MV-4-11 (cell line): ENCODE measurements around the gene RASGRP2.

Source experiments
- DNase-seq: peaks from one replicate; lab custom pipeline; 2025; lab: John Stamatoyannopoulos, UW

Gene RASGRP2

GRCh38 chr11:64770120-64770519 is 26.2 kb upstream of the RASGRP2 start:
- DNase-seq = no peak

GRCh38 chr11:64769283-64769682 is 25.3 kb upstream of the RASGRP2 start:
- DNase-seq = no peak

- no peak for DNase-seq
Measured at GRCh38 chr11:64768300-64768694, 24.4 kb upstream of the RASGRP2 start.

DNA sequence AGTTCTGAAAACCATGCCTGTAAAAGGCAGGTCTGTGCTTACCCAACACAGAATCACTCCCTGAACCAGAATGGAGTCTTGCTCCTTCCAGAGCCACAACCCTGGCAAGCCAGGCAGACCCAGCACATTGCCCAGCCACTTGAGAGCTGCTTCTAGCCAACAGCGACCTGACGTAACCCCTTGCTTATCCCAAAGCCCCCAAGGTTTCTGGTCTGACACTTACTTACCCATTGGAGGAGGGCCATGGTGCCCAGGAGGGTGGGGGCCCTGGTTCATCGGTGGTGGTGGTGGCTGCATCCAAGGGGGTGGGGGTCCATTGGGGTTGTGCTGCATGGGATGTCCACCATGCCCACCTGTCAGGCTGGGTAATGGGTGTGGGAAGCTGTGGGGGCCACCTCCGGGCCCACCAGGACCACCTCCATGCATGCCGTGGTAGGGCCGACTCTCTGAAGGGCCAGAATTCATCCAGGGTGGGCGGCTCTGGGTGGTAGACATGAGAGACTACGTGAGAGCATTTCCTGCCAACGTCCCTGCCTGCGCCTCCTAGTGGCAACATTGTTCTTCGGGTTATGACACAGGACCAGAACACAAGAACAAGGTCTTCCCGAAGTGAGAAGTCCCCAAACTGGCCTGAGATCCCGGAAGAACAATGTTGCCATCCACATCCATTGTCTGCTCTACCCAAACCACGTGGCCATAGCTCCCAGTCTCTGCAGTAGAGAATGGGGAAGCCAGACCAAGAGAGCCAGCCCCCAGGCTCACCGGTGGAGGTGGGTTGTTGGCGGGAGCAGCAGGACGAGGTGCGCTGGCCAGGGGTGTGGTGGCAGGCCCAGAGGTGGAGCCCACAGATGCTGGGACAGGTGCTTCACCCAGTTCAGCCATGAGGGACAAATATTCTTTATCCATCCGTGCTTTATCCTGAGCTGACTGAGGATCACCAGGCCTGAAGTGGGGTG is 23.7 kb upstream of the RASGRP2 start:
- DNase-seq = peak; percentile 57

DNA sequence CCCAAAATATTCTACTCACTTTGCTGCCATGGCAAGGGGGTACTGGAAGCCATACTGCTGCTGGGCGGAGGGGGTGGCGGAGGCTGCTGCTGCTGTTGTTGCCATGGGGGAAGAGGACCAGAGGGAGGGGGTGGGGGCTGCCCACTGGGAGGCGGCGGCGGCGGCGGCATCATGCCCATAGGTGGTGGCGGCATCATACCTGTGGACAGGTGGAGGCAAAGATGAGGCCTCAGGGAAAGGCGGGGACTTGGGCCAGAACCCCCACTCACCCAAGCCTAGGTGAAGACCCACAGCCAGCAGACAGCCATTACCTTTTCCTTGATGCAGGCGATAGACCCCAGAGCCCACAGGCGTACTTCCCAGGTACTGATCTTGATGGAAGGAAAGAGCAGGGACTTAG is 22.9 kb upstream of the RASGRP2 start:
- no peak for DNase-seq

- DNase-seq = no peak
Measured at GRCh38 chr11:64765851-64766665, 22.1 kb upstream of the RASGRP2 start.

GRCh38 chr11:64765291-64765850 is 21.4 kb upstream of the RASGRP2 start:
- no peak for DNase-seq

DNA sequence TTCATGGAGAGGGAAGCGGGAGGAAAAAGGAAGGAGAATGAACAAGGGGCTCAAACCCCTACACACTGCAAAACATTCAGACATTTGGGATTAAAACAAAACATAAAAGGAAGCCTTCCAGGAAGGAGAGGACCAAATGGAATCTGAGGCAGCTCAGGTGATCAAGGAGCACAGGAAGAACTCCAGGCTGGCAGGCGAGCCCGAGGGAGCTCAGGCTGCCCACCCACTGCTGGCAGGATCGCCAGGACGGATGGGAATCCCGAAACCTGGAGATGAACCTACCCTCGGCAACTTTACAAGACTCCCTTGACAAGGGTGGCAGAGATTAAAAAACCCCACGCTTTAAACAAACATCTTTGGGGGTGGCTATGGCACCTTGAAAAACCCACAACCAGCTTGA is 20.8 kb upstream of the RASGRP2 start:
- DNase-seq = no peak

DNA sequence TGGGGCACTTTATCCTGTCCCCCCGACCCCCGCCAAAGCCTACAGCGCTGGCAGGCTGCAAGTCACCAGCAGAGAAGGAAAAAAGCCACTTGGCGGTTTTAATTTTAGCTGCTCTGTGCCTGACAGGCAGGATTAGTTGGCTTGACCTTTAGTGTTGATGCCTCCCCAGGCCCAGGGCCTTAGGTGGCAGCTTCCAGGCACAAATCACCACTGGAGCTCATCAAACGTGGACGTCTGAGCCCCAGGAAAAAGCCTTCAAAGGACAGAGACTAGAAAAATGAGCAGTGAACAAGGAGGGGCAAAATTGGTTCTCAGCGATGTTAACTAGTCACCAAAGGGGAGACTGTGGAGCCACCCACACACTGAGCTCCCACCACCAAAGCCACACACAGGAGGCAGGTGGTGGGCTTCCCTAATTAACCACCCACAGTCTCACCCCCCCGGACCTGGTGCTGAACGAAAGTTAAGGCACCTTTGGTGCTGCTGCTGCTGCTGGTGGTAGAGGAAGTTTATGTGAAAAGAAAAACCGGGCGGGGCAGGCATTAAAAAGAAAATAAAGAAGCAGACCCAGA is 20.2 kb upstream of the RASGRP2 start:
- DNase-seq = peak; percentile 16

DNA sequence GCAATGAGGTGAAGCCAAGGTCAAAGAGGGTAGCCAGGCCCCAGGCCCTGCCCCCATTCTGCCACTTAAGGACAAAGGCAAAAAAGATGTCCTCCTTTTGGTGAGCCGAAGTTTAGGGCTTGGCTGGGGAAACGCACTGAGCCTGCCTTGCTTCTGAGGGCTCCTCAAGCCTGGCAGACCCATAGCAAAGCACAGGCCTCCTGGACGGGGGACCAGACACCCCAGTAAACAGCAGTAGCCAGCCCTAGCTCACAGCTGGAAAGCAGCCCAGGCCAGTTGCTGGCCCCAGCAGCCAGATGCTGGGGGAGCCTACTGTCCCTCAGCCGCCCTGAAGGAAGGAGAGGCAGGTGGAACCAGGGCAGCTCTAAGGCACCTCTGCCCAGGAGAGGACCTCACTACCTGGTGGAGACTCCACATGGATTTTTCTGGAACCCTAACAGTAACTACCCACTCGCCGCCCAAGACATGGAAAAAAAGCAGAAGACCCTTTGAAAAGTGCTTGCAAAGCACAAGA is 19.6 kb upstream of the RASGRP2 start:
- DNase-seq = no peak

- peak; percentile 69 for DNase-seq
Measured at GRCh38 chr11:64762674-64763525, 19.0 kb upstream of the RASGRP2 start.

DNA sequence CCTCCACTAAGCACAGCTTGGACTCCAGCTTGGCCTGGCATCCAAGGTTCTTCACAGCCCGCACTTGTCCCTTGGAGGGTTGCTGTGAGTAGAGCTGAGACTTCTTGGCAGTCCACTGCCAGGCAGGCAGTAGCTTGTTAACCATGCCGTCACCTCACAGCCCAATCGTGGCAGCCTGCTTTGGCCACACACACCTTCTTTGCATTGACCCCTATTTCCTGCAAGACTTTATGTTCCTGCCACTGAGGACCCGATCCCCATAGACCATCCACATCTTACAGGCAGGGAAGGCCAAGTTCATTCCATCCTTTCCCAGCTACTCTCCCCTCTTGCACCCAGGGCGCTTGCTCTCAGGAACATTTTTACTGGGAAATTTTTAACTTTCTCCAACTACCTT is 18.3 kb upstream of the RASGRP2 start:
- no peak for DNase-seq

GRCh38 chr11:64760759-64761420 is 16.9 kb upstream of the RASGRP2 start:
- DNase-seq = no peak

GRCh38 chr11:64759722-64760719 is 16.1 kb upstream of the RASGRP2 start, which contains the start of gene PYGM:
PYGM (minus strand) TSS chr11:64759974; CDS start chr11:64759898, 76 bp downstream.
- no peak for DNase-seq

GRCh38 chr11:64759131-64759721 is 15.3 kb upstream of the RASGRP2 start:
- DNase-seq = no peak

DNA sequence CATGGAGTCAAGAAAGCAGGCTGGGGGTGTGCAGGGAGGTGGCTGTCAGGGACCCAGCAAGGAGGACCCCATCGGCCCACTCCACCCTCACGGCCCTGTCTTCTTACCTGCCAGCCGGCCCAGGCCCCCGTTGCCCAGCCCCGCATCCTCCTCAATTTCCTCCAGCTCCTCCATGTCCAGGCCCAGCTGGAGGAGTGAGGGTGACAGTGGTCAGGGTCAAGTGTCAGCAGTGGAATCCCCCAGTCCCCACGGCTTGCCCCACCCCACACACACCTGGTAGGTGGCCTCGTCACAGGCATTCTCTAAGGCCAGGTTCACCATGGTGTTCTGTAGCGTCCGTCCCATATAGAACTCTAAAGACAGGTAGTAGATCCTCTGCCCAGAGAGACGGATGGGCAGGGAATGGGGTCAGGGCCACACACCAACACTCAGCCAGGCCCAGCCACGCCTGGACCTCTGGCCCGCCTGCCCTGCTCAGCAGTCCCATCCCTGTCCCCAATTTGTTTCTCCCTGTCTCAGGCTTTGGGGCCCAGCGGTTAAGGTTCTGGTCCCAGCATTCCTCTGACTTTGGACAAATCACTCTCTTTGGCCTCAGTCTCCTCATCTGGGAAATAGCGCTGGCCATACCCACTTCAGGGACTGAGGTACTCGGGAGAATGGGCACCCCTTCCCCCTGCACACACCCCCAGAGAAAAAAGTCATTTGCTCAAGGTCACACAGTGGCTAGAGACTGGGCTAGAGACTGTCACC is 14.6 kb upstream of the RASGRP2 start:
- no peak for DNase-seq

DNA sequence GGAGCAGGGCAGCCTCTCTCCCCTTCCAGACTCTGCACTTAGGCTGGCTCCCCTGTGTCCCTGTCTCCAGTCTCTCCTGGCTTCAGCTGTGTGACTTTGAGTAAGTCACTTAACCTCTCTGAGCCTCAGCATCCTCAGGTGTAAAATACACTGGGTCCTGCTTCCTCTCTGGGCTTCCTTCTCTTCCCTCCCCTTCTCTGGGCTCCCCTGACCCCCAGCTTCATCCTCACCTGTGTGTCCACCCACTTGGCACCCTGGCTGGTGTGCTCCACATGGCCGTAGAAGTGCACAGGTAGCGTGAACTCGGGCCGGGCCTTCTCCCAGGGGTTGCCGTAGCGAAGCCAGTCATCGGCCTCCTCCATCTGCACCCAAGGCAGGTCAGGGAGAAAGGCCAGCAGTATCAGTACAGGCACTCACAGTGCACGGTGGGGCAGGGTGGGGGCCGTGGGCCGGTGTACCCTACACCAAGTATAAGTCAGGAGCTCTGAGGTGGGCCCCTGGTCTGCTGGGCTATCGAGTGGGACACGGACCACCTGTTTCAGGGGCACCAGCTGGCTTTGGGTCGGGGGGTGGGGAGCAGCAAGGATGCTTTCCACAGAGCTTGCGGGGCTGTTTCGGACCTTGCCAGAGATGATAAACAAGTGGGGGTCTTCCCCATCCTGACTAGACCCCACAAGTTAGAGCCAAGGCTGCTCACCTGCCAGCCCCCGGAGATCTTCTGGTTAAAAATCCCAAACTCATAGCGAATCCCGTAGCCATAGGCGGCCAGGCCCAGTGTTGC is 13.8 kb upstream of the RASGRP2 start:
- no peak for DNase-seq
